NCI-H748 (cell line): ENCODE data around the gene TLE1.

Experiments
- DNase-seq: peaks from one replicate; lab custom pipeline; 2025; ENCODE audit not compliant: unreplicated experiment; lab: John Stamatoyannopoulos, UW

TLE1 gene

GRCh38 chr9:81550207-81550583, 139.2 kb downstream of the TLE1 start:
- no peak for DNase-seq

GRCh38 chr9:81549500-81550206, 139.7 kb downstream of the TLE1 start:
- no peak for DNase-seq

GRCh38 chr9:81548911-81549310, 140.4 kb downstream of the TLE1 start:
- DNase-seq: no peak

- DNase-seq: peak; percentile 49
Measured at GRCh38 chr9:81546489-81546888, 142.9 kb downstream of the TLE1 start.

GRCh38 chr9:81543695-81544094, 145.7 kb downstream of the TLE1 start:
- DNase-seq: no peak

- no peak for DNase-seq
Measured at GRCh38 chr9:81542118-81542889, 147.0 kb downstream of the TLE1 start.

- DNase-seq: no peak
Measured at GRCh38 chr9:81540142-81540710, 149.1 kb downstream of the TLE1 start.

- DNase-seq: no peak
Measured at GRCh38 chr9:81539317-81539716, 150.0 kb downstream of the TLE1 start.

- no peak for DNase-seq
Measured at GRCh38 chr9:81538890-81539289, 150.5 kb downstream of the TLE1 start.

GRCh38 chr9:81537964-81538363, 151.4 kb downstream of the TLE1 start:
- no peak for DNase-seq

GRCh38 chr9:81536242-81537025, 152.9 kb downstream of the TLE1 start:
- no peak for DNase-seq

GRCh38 chr9:81535542-81536241, 153.7 kb downstream of the TLE1 start:
- peak; percentile 88 for DNase-seq

GRCh38 chr9:81534138-81534875, 155.0 kb downstream of the TLE1 start:
- DNase-seq: peak; percentile 35
